Right lobe of liver (tissue), 6 donors: Measurements from ENCODE around the gene B3GAT2. TPM values are rescaled to one million over a fixed set of nuclear protein-coding genes. Genes with fewer than 3 reads are reported as not detected.

Source experiments
- ATAC-seq, 4 donors: fragments of 200-7000 bp; cut with Tn5 transposase; one replicate each; pipeline ENCODE4 v1.9.1; 2020; ENCODE audit warnings: mild to moderate bottlenecking in 4 of 4, moderate library complexity in 4 of 4
- DNase-seq, 3 donors: peaks; one replicate each; pipeline ENCODE4 v3.0.0-alpha.2; 2020
- H3K27ac ChIP-seq, 3 donors: fragments of 200-600 bp; one replicate each; pipeline ENCODE4 v1.8.0; 2022
- H3K27me3 ChIP-seq, 2 donors: fragments of 200-600 bp; one replicate each; pipeline ENCODE4 v1.8.0; 2022
- H3K36me3 ChIP-seq, 4 donors: fragments of 200-600 bp; sonication (generic) in 1 of 4; one replicate each; pipeline versions ENCODE4 v1.5.1 to v1.8.0; 2017 to 2022; ENCODE audit warnings: control low read depth in 1 of 4
- H3K4me1 ChIP-seq, 4 donors: fragments of 200-600 bp; sonication (generic) in 1 of 4; one replicate each; pipeline versions ENCODE4 v1.5.1 to v1.8.0; 2017 to 2022; ENCODE audit warnings: control low read depth in 1 of 4
- H3K4me3 ChIP-seq, 3 donors: fragments of 200-600 bp; one replicate each; pipeline ENCODE4 v1.8.0; 2022
- H3K9me3 ChIP-seq, 4 donors: fragments of 200-600 bp; sonication (generic) in 1 of 4; one replicate each; pipeline versions ENCODE4 v1.5.1 to v1.8.0; 2017 to 2022; ENCODE audit warnings: control low read depth in 1 of 4
- CTCF ChIP-seq, 4 donors: fragments of 200-600 bp in 3 of 4; fragments of 450-650 bp in 1 of 4; IDR thresholded peaks; one replicate each; pipeline versions ENCODE4 v1.5.1 to v1.8.0; 2016 to 2022; ENCODE audit warnings: antibody characterized with exemption in 4 of 4, mild to moderate bottlenecking in 2 of 4
- POLR2A ChIP-seq: fragments of 450-650 bp; IDR thresholded peaks from one replicate; pipeline ENCODE4 v1.6.1; 2017; ENCODE audit warnings: antibody characterized with exemption, mild to moderate bottlenecking
- WGBS: methylation state at CpG from one replicate; pipeline ENCODE4 v1.1.6; 2018; ENCODE audit warnings: low coverage, low lambda C conversion rate; ENCODE audit not compliant: insufficient coverage; ENCODE audit errors: missing lambda C conversion rate; 5-methylcytosine and 5-hydroxymethylcytosine counted together
- intact Hi-C, 2 donors: fragments of 100-400 bp; cut with DNase I; formaldehyde crosslinking; loops; one replicate each; pipeline versions ENCODE4 v1.11.2 to v1.14.1; 2022
- total RNA-seq, 6 experiments: library from RNA; depleted of rRNA in 2 of 6; stranded (reverse); fragments of >200 nt in 2 of 6; fragmentation: NEBNext Ultra II Directional in 3 of 6; extraction: Animal tissue kit (Norgen Biotek cat#: 25700) in 3 of 6; gene quantifications; one replicate each; pipeline versions ENCODE4 v1.1.0 to v1.2.4, GENCODE V29; 2016 to 2023
- donor health status: DM: no; HTN: yes; CAD: no.
- donor health status: DM: no; HTN: no; CAD: no.
- donor health status: DM: no; HTN: no; CAD: no.
- donor health status: DM: no; HTN: yes; CAD: no.
- donor health status: DM: no; HTN: yes; CAD: no.

Gene B3GAT2
- total RNA-seq, 6 experiments from 2014 or later: 0.04 TPM; not detected in 5

GRCh38 chr6:70973604-70974003 lies 16.7 kb upstream of the B3GAT2 start:
- WGBS: 86% methylated on average over 3 of the region's 3 CpGs

GRCh38 chr6:70967049-70967448 lies 10.2 kb upstream of the B3GAT2 start:
- intact Hi-C loops: no loop called here

More at GRCh38 chr6:70973604-70974003, 16.7 kb upstream of the B3GAT2 start:
- TF ChIP-seq POLR2A (no peak), CTCF (IDR thresholded peaks at IDR 0.05) (no peak)
- Histone ChIP-seq H3K9me3 (no peaks in the 10 kb centered on the region), H3K4me1 (no peaks in the 10 kb centered on the region), H3K27ac (no peak overlapping the region), H3K4me3 (no peak overlapping the region), H3K27me3 (no peaks in the 10 kb centered on the region), H3K36me3 (no peaks in the 10 kb centered on the region)
- intact Hi-C loops: no loop called here
- DNase-seq (no peak), ATAC-seq (no peak)

GRCh38 chr6:70957284-70957617 lies 391 bp upstream of the B3GAT2 start:
- intact Hi-C loops: no loop called here
- H3K36me3 ChIP-seq: no peaks in the 10 kb centered on the region
- no peak for DNase-seq
- 17% methylated on average over 11 of the region's 19 CpGs for WGBS
- H3K4me3 ChIP-seq: peak overlapping the region; percentile 44 to 53 (median 52)
- TF ChIP-seq CTCF (IDR thresholded peaks at IDR 0.05) (no peak), POLR2A (no peak)
- no peaks in the 10 kb centered on the region for H3K9me3 ChIP-seq
- no peak for ATAC-seq
- no peak overlapping the region for H3K27ac ChIP-seq
- H3K27me3 ChIP-seq: no peaks in the 10 kb centered on the region
- H3K4me1 ChIP-seq: peaks cover 0 to 18% (median 2%) of the 10 kb centered on the region in 4 donors

More at GRCh38 chr6:70967049-70967448, 10.2 kb upstream of the B3GAT2 start:
- Histone ChIP-seq H3K27me3 (no peaks in the 10 kb centered on the region), H3K9me3 (no peaks in the 10 kb centered on the region), H3K4me1 (peaks cover 0 to 2% (median 0%) of the 10 kb centered on the region in 4 donors), H3K36me3 (no peaks in the 10 kb centered on the region), H3K4me3 (no peak overlapping the region), H3K27ac (no peak overlapping the region)
- 57% methylated on average over 3 of the region's 3 CpGs for WGBS
- DNase-seq: no peak
- ATAC-seq: peak; percentile 69 to 88 (median 82)
- TF ChIP-seq CTCF (IDR thresholded peaks at IDR 0.05): no peak

- no peak overlapping the region for H3K27ac ChIP-seq
- DNase-seq (no peak), ATAC-seq (peak in 1 of 4 donors; percentile 17)
- 0% methylated on average over 11 of the region's 27 CpGs for WGBS
- TF ChIP-seq CTCF (IDR thresholded peaks at IDR 0.05) (peak in 1 of 4 donors; percentile 2), POLR2A (no peak)
- intact Hi-C loops: no loop called here
- H3K9me3 ChIP-seq: no peaks in the 10 kb centered on the region
- H3K27me3 ChIP-seq: no peaks in the 10 kb centered on the region
- H3K36me3 ChIP-seq: no peaks in the 10 kb centered on the region
- H3K4me1 ChIP-seq: peaks cover 0 to 18% (median 2%) of the 10 kb centered on the region in 4 donors
- H3K4me3 ChIP-seq: peak overlapping the region; percentile 44 to 53 (median 52)
Measured at GRCh38 chr6:70956191-70956450, 739 bp downstream of the B3GAT2 start.
